ENCODE results near the gene TMEM44. TPM values are rescaled to one million over a fixed set of nuclear protein-coding genes. Genes with fewer than 3 reads are reported as not detected.

The TMEM44 gene, protein sequence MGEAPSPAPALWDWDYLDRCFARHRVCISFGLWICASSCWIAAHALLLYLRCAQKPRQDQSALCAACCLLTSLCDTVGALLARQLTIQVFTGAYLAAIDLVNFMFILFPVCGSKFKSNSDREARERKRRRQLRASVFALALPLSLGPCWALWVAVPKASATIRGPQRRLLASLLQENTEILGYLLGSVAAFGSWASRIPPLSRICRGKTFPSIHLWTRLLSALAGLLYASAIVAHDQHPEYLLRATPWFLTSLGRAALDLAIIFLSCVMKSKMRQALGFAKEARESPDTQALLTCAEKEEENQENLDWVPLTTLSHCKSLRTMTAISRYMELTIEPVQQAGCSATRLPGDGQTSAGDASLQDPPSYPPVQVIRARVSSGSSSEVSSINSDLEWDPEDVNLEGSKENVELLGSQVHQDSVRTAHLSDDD
- total RNA-seq (2021; ENCODE audit: unreplicated experiment) (70.1 TPM), Bru-seq, nascent RNA (percentile 80 among the genes with signal in this experiment), BruChase-seq, experiment 1, labeled RNA remaining after a 2-hour chase (percentile 90 among the genes with signal in this experiment), BruChase-seq, experiment 2, labeled RNA remaining after a 6-hour chase (percentile 88 among the genes with signal in this experiment)
- polyA plus RNA-seq (2012; ENCODE audit: insufficient read length): 69.9 TPM
- long read RNA-seq, transcript TMEM44-203 (10 exons, 2,197 nt): minor isoform, 9 of 236 reads
- long read RNA-seq, transcript TMEM44-202 (10 exons, 2,245 nt): major isoform, 95 of 236 reads
- long read RNA-seq, partial matches to known transcripts: 33 of 236 reads
- long read RNA-seq, other reads (novel, unspliced or antisense): 90 of 236 reads

DNA sequence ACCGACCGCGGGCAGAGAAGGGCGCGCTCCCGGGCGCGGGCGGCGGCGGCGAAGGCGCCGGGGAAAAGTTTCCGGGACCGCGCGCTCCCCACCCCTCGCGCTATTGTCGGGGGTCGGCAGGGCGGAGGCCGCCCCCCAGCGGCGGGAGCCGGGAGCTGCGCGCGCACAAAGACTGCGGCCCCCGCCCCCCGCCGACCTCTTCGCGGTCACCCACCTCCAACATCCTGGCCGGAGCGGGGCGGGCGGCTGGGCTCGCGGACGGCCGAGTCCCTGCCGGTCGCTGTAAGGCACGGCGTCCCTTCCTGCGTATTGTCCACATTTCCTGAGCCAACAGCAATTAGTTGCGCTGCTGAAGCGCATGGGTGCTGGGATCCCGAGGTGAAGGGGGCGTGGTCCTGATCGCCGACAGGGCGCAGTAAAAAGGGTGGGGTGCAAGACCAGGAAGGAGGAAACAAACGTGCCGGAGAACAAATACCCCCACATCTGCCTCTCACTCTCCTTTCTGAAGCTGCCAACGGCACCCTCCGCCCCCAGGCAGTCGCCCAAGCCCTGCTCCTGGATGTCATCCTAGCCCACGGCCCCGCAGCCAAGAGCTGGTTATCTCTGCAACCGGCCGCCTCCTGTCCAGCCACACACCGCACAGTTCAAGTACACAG is at the start of gene TMEM44:
Gene TMEM44 (minus strand): TSS at position 71 of the 656 bp plus-strand sequence. CDS start 204 bp downstream, outside the sequence.
- intact Hi-C loops (cut with micrococcal nuclease; ENCODE audit: unreplicated experiment): no loop called here
- in situ Hi-C loops (cut with HindIII; ENCODE audit: low pct_unique_long_range_greater_than_20kb, low sequenced_read_pairs): no loop called here
- ATAC-seq (peak; percentile 93), DNase-seq (ENCODE audit: low read depth, low spot score) (peak; percentile 59)
- no TSS peak for BruUV-seq (replicated peaks)
- Histone ChIP-seq H3K27ac (ENCODE audit: low read length) (peak within 1 kb of the TSS; percentile 97), H3K36me3 (ENCODE audit: control insufficient read depth, insufficient read depth, low read length) (0 out of 2 replicates have a peak, but pooled peaks cover 2% of the 10 kb centered on the region), H3K27me3 (ENCODE audit: control insufficient read depth, insufficient read depth, low read length) (no peaks in the 10 kb centered on the region), H3K4me3 (ENCODE audit: low read depth in 2 of 2, low read length in 2 of 2) (peak within 1 kb of the TSS; percentile 83 to 85), H3K9me3 (ENCODE audit: control insufficient read depth, insufficient read depth, low read depth, low read length) (peaks cover 13% of the 10 kb centered on the region; the same call in 1 of the 2 replicates), H3K4me1 (ENCODE audit: control insufficient read depth, insufficient read depth, low read length) (peaks cover 3% of the 10 kb centered on the region; the same call in 1 of the 2 replicates)
- ChIA-PET POLR2A (interaction anchor here (0.6 to 0.7 kb wide), 2 partner anchors 11 to 37 kb away, joined by 3 read pairs; no protein-coding TSS in a partner anchor), CTCF (interaction anchor here (0.5 kb wide), 1 partner anchor 1754 kb away, joined by 3 read pairs; no protein-coding TSS in a partner anchor)
- no peak; the same call in 1 of the 2 replicates for TF ChIP-seq TCF7L2 (IDR thresholded peaks at IDR 0.05; ENCODE audit: low read depth, low read length)
- TF ChIP-seq, protein P1, sequence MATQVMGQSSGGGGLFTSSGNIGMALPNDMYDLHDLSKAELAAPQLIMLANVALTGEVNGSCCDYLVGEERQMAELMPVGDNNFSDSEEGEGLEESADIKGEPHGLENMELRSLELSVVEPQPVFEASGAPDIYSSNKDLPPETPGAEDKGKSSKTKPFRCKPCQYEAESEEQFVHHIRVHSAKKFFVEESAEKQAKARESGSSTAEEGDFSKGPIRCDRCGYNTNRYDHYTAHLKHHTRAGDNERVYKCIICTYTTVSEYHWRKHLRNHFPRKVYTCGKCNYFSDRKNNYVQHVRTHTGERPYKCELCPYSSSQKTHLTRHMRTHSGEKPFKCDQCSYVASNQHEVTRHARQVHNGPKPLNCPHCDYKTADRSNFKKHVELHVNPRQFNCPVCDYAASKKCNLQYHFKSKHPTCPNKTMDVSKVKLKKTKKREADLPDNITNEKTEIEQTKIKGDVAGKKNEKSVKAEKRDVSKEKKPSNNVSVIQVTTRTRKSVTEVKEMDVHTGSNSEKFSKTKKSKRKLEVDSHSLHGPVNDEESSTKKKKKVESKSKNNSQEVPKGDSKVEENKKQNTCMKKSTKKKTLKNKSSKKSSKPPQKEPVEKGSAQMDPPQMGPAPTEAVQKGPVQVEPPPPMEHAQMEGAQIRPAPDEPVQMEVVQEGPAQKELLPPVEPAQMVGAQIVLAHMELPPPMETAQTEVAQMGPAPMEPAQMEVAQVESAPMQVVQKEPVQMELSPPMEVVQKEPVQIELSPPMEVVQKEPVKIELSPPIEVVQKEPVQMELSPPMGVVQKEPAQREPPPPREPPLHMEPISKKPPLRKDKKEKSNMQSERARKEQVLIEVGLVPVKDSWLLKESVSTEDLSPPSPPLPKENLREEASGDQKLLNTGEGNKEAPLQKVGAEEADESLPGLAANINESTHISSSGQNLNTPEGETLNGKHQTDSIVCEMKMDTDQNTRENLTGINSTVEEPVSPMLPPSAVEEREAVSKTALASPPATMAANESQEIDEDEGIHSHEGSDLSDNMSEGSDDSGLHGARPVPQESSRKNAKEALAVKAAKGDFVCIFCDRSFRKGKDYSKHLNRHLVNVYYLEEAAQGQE (IDR thresholded peaks at IDR 0.05; ENCODE audit: insufficient read depth in 1 of 2, low read depth in 2 of 2, low read length in 1 of 2): no peak
- TF ChIP-seq POLR2AphosphoS5 (IDR thresholded peaks at IDR 0.05; ENCODE audit: low read depth, low read length): peak; percentile 81
- TF ChIP-seq, protein P2, sequence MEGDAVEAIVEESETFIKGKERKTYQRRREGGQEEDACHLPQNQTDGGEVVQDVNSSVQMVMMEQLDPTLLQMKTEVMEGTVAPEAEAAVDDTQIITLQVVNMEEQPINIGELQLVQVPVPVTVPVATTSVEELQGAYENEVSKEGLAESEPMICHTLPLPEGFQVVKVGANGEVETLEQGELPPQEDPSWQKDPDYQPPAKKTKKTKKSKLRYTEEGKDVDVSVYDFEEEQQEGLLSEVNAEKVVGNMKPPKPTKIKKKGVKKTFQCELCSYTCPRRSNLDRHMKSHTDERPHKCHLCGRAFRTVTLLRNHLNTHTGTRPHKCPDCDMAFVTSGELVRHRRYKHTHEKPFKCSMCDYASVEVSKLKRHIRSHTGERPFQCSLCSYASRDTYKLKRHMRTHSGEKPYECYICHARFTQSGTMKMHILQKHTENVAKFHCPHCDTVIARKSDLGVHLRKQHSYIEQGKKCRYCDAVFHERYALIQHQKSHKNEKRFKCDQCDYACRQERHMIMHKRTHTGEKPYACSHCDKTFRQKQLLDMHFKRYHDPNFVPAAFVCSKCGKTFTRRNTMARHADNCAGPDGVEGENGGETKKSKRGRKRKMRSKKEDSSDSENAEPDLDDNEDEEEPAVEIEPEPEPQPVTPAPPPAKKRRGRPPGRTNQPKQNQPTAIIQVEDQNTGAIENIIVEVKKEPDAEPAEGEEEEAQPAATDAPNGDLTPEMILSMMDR (IDR thresholded peaks at IDR 0.05): peak; percentile 99
- TF ChIP-seq SIN3A (IDR thresholded peaks at IDR 0.05; ENCODE audit: borderline replicate concordance, insufficient read depth, low read depth, low read length): no peak; the same call in 1 of the 2 replicates

DNA sequence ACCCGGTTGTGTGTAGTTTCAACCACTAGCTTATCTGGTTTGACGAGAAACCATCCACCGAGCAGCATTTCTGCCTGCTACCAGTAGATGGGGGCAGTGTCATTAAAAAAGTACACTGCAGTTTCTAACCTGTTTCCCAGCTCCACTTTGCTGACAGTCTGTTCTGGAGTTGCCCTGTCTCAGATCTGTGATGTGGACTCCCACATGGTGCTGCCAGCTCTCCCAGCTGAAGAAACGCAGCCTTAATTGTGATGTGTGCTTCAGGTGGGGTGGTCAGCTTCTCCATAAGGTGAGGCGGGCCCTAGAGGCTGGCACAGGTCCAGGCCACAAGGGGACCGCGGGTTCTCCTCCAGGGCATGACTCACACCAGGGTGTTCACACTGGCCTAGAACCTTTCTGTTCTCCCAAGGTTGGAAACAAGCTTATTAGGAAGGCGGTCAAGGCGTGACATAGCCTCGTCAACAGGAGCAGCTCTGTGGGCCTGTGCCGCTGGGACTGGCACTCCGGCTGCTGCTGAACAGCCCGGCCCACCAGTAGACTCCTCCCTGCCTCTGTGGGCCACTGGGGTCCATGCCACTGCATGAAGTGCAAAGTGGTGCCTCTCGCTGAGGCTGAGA is 49.6 kb upstream of the TMEM44 start:
- ATAC-seq (peak; percentile 74), DNase-seq (ENCODE audit: low read depth, low spot score) (peak; percentile 91)
- ChIA-PET POLR2A (interaction anchor here (0.6 kb wide), 1 partner anchor 576 kb away, joined by 3 read pairs; no protein-coding TSS in a partner anchor), CTCF (interaction anchor here (0.5 to 2.2 kb wide), 18 partner anchors 11 to 1272 kb away, joined by 3 to 22 read pairs (median 4); partner anchors contain the start of genes LSG1 and XXYLT1)
- peak overlapping the region in 1 of 2 experiments; percentile 15; a peak in 1 of 4 replicates for H3K4me3 ChIP-seq (ENCODE audit: low read depth in 2 of 2, low read length in 2 of 2)
- peaks cover 21% of the 10 kb centered on the region for H3K4me1 ChIP-seq (ENCODE audit: control insufficient read depth, insufficient read depth, low read length)
- in situ Hi-C loops (cut with HindIII; ENCODE audit: low pct_unique_long_range_greater_than_20kb, low sequenced_read_pairs): no loop called here
- H3K9me3 ChIP-seq (ENCODE audit: control insufficient read depth, insufficient read depth, low read depth, low read length): no peaks in the 10 kb centered on the region
- H3K27me3 ChIP-seq (ENCODE audit: control insufficient read depth, insufficient read depth, low read length): no peaks in the 10 kb centered on the region
- TF ChIP-seq, protein P1 (IDR thresholded peaks at IDR 0.05; ENCODE audit: insufficient read depth in 1 of 2, low read depth in 2 of 2, low read length in 1 of 2): no peak
- TF ChIP-seq POLR2AphosphoS5 (IDR thresholded peaks at IDR 0.05; ENCODE audit: low read depth, low read length) (no peak), TCF7L2 (IDR thresholded peaks at IDR 0.05; ENCODE audit: low read depth, low read length) (no peak), SIN3A (IDR thresholded peaks at IDR 0.05; ENCODE audit: borderline replicate concordance, insufficient read depth, low read depth, low read length) (no peak)
- TF ChIP-seq, protein P2 (IDR thresholded peaks at IDR 0.05): peak; percentile 95
- no peaks in the 10 kb centered on the region for H3K36me3 ChIP-seq (ENCODE audit: control insufficient read depth, insufficient read depth, low read length)
- no TSS peak for BruUV-seq (replicated peaks)
- H3K27ac ChIP-seq (ENCODE audit: low read length): peak overlapping the region; percentile 39
- intact Hi-C loops (cut with micrococcal nuclease; ENCODE audit: unreplicated experiment): loop anchor here (1.0 to 10.0 kb wide), 5 partner anchors 192 to 842 kb away; no protein-coding TSS in a partner anchor
